ENCODE results near the gene ING1.

ING1 gene

GRCh38 chr13:110757296-110757695, 43.8 kb downstream of the ING1 start:
- no peaks in the 10 kb centered on the region for H3K27me3 ChIP-seq (replicated peaks)
- in situ Hi-C loops (cut with HindIII; ENCODE audit: low pct_ligation_motif_present, low sequenced_read_pairs), result no loop called here
- TF ChIP-seq CTCF (IDR thresholded peaks at IDR 0.05; ENCODE audit: low read depth, low read length, missing control alignments), result no peak
- H3K4me3 ChIP-seq (ENCODE audit: low read depth, low read length), result no peak overlapping the region
- H3K27ac ChIP-seq, result no peak overlapping the region
- DNase-seq, result no peak
- H3K36me3 ChIP-seq (replicated peaks), result no peaks in the 10 kb centered on the region

- no peaks in the 10 kb centered on the region for H3K36me3 ChIP-seq (replicated peaks)
- no peak overlapping the region for H3K27ac ChIP-seq
- in situ Hi-C loops (cut with HindIII; ENCODE audit: low pct_ligation_motif_present, low sequenced_read_pairs), result no loop called here
- DNase-seq, result peak; percentile 11
- no peak overlapping the region for H3K4me3 ChIP-seq (ENCODE audit: low read depth, low read length)
- no peak for TF ChIP-seq CTCF (IDR thresholded peaks at IDR 0.05; ENCODE audit: low read depth, low read length, missing control alignments)
- no peaks in the 10 kb centered on the region for H3K27me3 ChIP-seq (replicated peaks)
Measured at GRCh38 chr13:110758195-110758805, 44.8 kb downstream of the ING1 start.

GRCh38 chr13:110759710-110760109, 46.2 kb downstream of the ING1 start:
- in situ Hi-C loops (cut with HindIII; ENCODE audit: low pct_ligation_motif_present, low sequenced_read_pairs), result no loop called here
- Histone ChIP-seq H3K4me3 (ENCODE audit: low read depth, low read length) (no peak overlapping the region), H3K27me3 (replicated peaks) (no peaks in the 10 kb centered on the region)

DNA sequence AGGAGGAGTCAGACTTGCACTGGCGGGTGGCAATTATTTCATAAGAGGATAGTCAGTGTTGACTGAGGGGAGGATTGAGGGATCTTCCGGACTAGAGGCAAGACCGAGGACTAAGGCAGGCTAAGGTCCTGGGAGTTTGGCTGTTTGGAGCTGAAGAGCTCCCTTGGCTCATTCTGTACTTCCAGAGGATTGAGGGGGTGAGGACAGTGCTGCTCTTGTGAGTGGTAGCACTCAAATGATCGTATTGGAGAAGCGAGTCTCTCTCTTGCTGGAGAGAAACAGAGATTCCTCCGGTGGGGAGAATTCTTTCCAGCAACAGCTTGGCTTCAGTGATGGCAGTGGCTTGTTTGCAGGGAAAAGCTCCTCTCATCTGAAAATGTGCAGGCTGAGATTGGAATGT, 47.1 kb downstream of the ING1 start:
- in situ Hi-C loops (cut with HindIII; ENCODE audit: low pct_ligation_motif_present, low sequenced_read_pairs), result no loop called here
- Histone ChIP-seq H3K27ac (no peak overlapping the region), H3K36me3 (replicated peaks) (no peaks in the 10 kb centered on the region), H3K27me3 (replicated peaks) (no peaks in the 10 kb centered on the region), H3K4me3 (ENCODE audit: low read depth, low read length) (no peak overlapping the region)
- TF ChIP-seq CTCF (IDR thresholded peaks at IDR 0.05; ENCODE audit: low read depth, low read length, missing control alignments), result no peak
- no peak for DNase-seq

More at GRCh38 chr13:110759710-110760109, 46.2 kb downstream of the ING1 start:
- peak; percentile 77 for DNase-seq
- no peak for TF ChIP-seq CTCF (IDR thresholded peaks at IDR 0.05; ENCODE audit: low read depth, low read length, missing control alignments)
- Histone ChIP-seq H3K36me3 (replicated peaks) (no peaks in the 10 kb centered on the region), H3K27ac (peak overlapping the region; percentile 41)

- in situ Hi-C loops (cut with HindIII; ENCODE audit: low pct_ligation_motif_present, low sequenced_read_pairs), result no loop called here
- DNase-seq, result no peak
- H3K36me3 ChIP-seq (replicated peaks), result no peaks in the 10 kb centered on the region
- H3K27me3 ChIP-seq (replicated peaks), result no peaks in the 10 kb centered on the region
- no peak overlapping the region for H3K27ac ChIP-seq
- no peak for TF ChIP-seq CTCF (IDR thresholded peaks at IDR 0.05; ENCODE audit: low read depth, low read length, missing control alignments)
- no peak overlapping the region for H3K4me3 ChIP-seq (ENCODE audit: low read depth, low read length)
Measured at GRCh38 chr13:110766671-110767430, 53.4 kb downstream of the ING1 start.

Measured in brain microvascular endothelial cell (primary cell).